ENCODE data around the gene ERBB4. TPM values are rescaled to one million over a fixed set of nuclear protein-coding genes. Genes with fewer than 3 reads are reported as not detected.

The ERBB4 gene
- total RNA-seq, 1 donor from 2014 or later = 0.36 TPM

DNA sequence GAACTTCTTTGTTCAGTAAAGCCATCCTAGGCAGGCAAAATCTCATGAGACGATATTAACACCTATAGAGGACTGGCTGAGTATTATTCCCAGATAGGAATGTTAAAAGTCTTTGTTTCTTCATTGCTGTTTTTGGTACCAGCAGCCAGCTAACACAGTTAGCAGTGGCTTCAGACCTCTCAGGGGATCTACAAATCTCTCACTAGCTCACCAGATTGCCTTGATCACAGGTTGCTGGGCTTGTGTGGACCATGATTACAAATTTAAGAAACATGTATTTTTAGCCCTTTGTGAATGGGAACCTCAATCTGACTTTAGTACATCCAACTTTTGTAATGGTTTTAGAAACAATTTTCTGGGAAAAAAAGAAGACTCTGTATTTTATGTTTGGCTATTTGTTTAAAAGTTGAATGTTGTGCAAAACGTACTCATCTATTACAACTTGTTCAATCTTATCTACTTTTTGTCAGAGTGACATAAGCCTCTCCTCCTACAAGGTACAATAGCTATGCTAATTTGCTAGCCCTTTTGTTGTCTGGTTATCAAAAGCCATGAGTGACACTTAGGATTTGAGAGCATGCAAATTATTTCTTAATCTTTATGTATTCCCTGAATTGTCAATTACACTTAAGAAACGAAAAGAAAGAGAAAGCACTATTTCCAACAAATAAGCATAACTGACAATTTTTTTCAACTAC lies 693.1 kb downstream of the ERBB4 start:
- Mint-ChIP-seq H3K4me1 (ENCODE audit: unreplicated experiment) (no peaks in the 10 kb centered on the region), H3K36me3 (ENCODE audit: low read depth, unreplicated experiment) (no peaks in the 10 kb centered on the region)
- TF ChIP-seq, protein P1, sequence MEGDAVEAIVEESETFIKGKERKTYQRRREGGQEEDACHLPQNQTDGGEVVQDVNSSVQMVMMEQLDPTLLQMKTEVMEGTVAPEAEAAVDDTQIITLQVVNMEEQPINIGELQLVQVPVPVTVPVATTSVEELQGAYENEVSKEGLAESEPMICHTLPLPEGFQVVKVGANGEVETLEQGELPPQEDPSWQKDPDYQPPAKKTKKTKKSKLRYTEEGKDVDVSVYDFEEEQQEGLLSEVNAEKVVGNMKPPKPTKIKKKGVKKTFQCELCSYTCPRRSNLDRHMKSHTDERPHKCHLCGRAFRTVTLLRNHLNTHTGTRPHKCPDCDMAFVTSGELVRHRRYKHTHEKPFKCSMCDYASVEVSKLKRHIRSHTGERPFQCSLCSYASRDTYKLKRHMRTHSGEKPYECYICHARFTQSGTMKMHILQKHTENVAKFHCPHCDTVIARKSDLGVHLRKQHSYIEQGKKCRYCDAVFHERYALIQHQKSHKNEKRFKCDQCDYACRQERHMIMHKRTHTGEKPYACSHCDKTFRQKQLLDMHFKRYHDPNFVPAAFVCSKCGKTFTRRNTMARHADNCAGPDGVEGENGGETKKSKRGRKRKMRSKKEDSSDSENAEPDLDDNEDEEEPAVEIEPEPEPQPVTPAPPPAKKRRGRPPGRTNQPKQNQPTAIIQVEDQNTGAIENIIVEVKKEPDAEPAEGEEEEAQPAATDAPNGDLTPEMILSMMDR (IDR thresholded peaks at IDR 0.05; ENCODE audit: unreplicated experiment) = no peak

DNA sequence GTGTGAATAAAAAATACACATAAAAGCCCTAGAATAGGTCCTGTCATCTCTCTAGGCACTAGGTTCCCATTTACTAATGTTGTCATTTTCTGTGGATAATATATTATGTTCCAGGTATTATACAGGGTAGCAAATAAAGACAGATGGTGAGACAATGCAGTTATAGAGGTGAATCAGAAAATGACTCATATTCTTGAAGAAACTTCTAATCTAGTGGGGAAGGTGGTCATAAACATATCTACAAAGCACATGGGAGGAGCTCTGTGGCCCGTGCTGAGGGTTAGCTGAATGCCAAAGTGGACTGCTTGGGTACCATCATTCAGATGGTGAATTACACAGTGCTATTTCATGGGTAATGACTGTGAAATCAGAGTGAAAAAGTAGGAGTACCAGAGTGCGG lies 700.9 kb downstream of the ERBB4 start:
- Mint-ChIP-seq H3K27ac (ENCODE audit: unreplicated experiment) (no peak overlapping the region), H3K27me3 (ENCODE audit: unreplicated experiment) (no peaks in the 10 kb centered on the region), H3K4me1 (ENCODE audit: unreplicated experiment) (peaks cover 2% of the 10 kb centered on the region), H3K36me3 (ENCODE audit: low read depth, unreplicated experiment) (no peaks in the 10 kb centered on the region), H3K9me3 (ENCODE audit: unreplicated experiment) (no peaks in the 10 kb centered on the region), H3K4me3 (ENCODE audit: unreplicated experiment) (no peak overlapping the region)
- DNase-seq (ENCODE audit: low spot score) = no peak
- TF ChIP-seq, protein P1 (IDR thresholded peaks at IDR 0.05; ENCODE audit: unreplicated experiment) = no peak

More for the DNA sequence above, 693.1 kb downstream of the ERBB4 start:
- Mint-ChIP-seq H3K9me3 (ENCODE audit: unreplicated experiment) (no peaks in the 10 kb centered on the region), H3K4me3 (ENCODE audit: unreplicated experiment) (no peak overlapping the region), H3K27me3 (ENCODE audit: unreplicated experiment) (no peaks in the 10 kb centered on the region), H3K27ac (ENCODE audit: unreplicated experiment) (no peak overlapping the region)
- DNase-seq (ENCODE audit: low spot score) = no peak

DNA sequence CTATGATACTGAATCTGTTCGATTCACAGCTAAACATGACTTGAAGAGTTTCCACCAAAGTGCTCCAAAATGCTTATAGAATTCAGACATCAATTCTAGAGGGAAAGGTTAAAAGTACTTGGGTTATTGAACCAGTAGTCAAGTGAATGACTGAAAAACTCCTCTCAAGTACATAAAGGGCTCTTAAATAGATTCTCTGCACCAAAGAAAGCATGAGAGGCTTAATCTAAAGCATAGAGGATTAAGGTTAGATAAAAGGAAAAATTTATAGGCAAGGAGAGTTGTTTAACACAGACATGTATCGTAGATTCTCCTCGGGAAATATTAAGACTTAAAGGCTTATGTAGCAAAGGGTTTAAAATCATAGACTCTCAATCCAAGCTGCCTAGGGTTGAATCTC lies 701.4 kb downstream of the ERBB4 start:
- Mint-ChIP-seq H3K27ac (ENCODE audit: unreplicated experiment) (no peak overlapping the region), H3K9me3 (ENCODE audit: unreplicated experiment) (no peaks in the 10 kb centered on the region), H3K36me3 (ENCODE audit: low read depth, unreplicated experiment) (no peaks in the 10 kb centered on the region), H3K4me3 (ENCODE audit: unreplicated experiment) (no peak overlapping the region), H3K27me3 (ENCODE audit: unreplicated experiment) (no peaks in the 10 kb centered on the region), H3K4me1 (ENCODE audit: unreplicated experiment) (peaks cover 2% of the 10 kb centered on the region)
- no peak for DNase-seq (ENCODE audit: low spot score)
- TF ChIP-seq, protein P1 (IDR thresholded peaks at IDR 0.05; ENCODE audit: unreplicated experiment) = no peak

DNA sequence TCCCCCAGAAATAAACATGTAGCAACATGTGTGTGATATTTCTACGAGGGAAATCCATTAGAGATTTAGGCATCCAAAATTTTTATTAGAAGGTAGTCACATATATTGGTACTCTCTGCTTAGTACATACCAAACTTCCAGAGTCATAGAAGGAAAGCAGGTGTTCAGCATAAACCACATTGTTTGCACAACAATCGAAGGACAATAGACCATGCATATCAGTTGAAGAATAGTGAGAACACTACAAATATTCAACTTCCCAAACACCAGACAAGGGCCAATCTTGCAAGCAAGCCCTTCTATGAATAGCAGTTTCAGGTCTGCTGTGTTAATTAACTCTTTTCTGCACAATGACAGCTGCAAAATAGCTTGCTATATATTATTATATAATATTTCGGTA lies 702.2 kb downstream of the ERBB4 start:
- Mint-ChIP-seq H3K4me3 (ENCODE audit: unreplicated experiment) (no peak overlapping the region), H3K27ac (ENCODE audit: unreplicated experiment) (no peak overlapping the region), H3K9me3 (ENCODE audit: unreplicated experiment) (no peaks in the 10 kb centered on the region), H3K36me3 (ENCODE audit: low read depth, unreplicated experiment) (no peaks in the 10 kb centered on the region), H3K4me1 (ENCODE audit: unreplicated experiment) (peaks cover 2% of the 10 kb centered on the region), H3K27me3 (ENCODE audit: unreplicated experiment) (no peaks in the 10 kb centered on the region)
- TF ChIP-seq, protein P1 (IDR thresholded peaks at IDR 0.05; ENCODE audit: unreplicated experiment) = no peak
- no peak for DNase-seq (ENCODE audit: low spot score)

DNA sequence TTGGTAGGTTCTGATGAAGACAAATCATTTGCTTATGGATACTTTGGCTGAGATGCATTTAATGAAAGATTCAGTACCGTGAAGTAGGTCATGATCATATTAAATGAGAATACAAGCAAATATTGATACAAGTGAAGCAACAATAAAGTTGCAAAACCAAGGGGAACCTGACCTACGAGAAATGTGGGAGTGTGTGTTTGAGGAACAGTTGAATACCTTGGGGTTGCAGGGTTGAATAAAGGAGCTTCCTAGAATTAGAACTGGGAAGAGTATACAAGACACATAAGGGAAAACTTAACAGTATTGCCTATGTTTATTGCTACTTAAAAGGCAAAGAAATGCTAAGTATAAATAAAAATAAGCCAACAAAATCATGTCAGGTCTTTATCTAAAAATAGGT lies 702.9 kb downstream of the ERBB4 start:
- H3K27me3 Mint-ChIP-seq (ENCODE audit: unreplicated experiment) = no peaks in the 10 kb centered on the region
- H3K36me3 Mint-ChIP-seq (ENCODE audit: low read depth, unreplicated experiment) = no peaks in the 10 kb centered on the region
- no peak for DNase-seq (ENCODE audit: low spot score)
- peaks cover 2% of the 10 kb centered on the region for H3K4me1 Mint-ChIP-seq (ENCODE audit: unreplicated experiment)
- no peak overlapping the region for H3K4me3 Mint-ChIP-seq (ENCODE audit: unreplicated experiment)
- TF ChIP-seq, protein P1 (IDR thresholded peaks at IDR 0.05; ENCODE audit: unreplicated experiment) = no peak
- H3K27ac Mint-ChIP-seq (ENCODE audit: unreplicated experiment) = no peak overlapping the region
- no peaks in the 10 kb centered on the region for H3K9me3 Mint-ChIP-seq (ENCODE audit: unreplicated experiment)
